Umbilical cord (tissue), 2 donors: ENCODE results near the gene KHNYN. TPM values are rescaled to one million over a fixed set of nuclear protein-coding genes. Genes with fewer than 3 reads are reported as not detected.

Experiments used
- DNase-seq: peaks from one replicate; pipeline ENCODE4 v3.0.0-alpha.2; 2015; ENCODE audit warnings: low spot score
- total RNA-seq: library from RNA; depleted of rRNA; stranded (reverse); fragments of >200 nt; gene quantifications from one replicate; pipeline ENCODE4 v1.2.3, GENCODE V29; 2014; ENCODE audit warnings: low replicate concordance; ENCODE audit not compliant: insufficient read depth

Gene KHNYN
- total RNA-seq, 1 donor from 2014 or later: 80.2 TPM

GRCh38 chr14:24399999-24400718 lies 29.6 kb upstream of the KHNYN start:
- peak; percentile 67 for DNase-seq

GRCh38 chr14:24401810-24402702 lies 27.7 kb upstream of the KHNYN start:
- no peak for DNase-seq

GRCh38 chr14:24403294-24403998 lies 26.3 kb upstream of the KHNYN start:
- no peak for DNase-seq

- DNase-seq: no peak
Measured at GRCh38 chr14:24404814-24405213, 24.9 kb upstream of the KHNYN start.

GRCh38 chr14:24406416-24406815 lies 23.3 kb upstream of the KHNYN start:
- DNase-seq: no peak

GRCh38 chr14:24407608-24408325 lies 22.0 kb upstream of the KHNYN start:
- no peak for DNase-seq

- peak; percentile 58 for DNase-seq
Measured at GRCh38 chr14:24408764-24409163, 21.0 kb upstream of the KHNYN start.

- no peak for DNase-seq
Measured at GRCh38 chr14:24409192-24409591, 20.6 kb upstream of the KHNYN start.

- no peak for DNase-seq
Measured at GRCh38 chr14:24409956-24410355, 19.8 kb upstream of the KHNYN start.

- DNase-seq: peak; percentile 66
Measured at GRCh38 chr14:24411443-24412389, 18.0 kb upstream of the KHNYN start.

- DNase-seq: no peak
Measured at GRCh38 chr14:24414077-24414476, 15.7 kb upstream of the KHNYN start.

- no peak for DNase-seq
Measured at GRCh38 chr14:24414732-24415420, 14.9 kb upstream of the KHNYN start.

GRCh38 chr14:24415421-24416253 lies 14.1 kb upstream of the KHNYN start:
- DNase-seq: no peak

GRCh38 chr14:24416254-24416931 lies 13.4 kb upstream of the KHNYN start:
- no peak for DNase-seq

- no peak for DNase-seq
Measured at GRCh38 chr14:24416932-24417619, 12.7 kb upstream of the KHNYN start.

- DNase-seq: no peak
Measured at GRCh38 chr14:24417832-24418491, 11.8 kb upstream of the KHNYN start.

GRCh38 chr14:24418492-24418873 lies 11.3 kb upstream of the KHNYN start:
- DNase-seq: no peak
